Neural progenitor cell (in vitro differentiated cells): ENCODE measurements around the gene CETP. TPM values are rescaled to one million over a fixed set of nuclear protein-coding genes. Genes with fewer than 3 reads are reported as not detected.

Experiments used
- DNase-seq: peaks from one replicate; pipeline ENCODE4 v3.0.0-alpha.2; 2016; ENCODE audit warnings: low spot score
- H2AFZ ChIP-seq: fragments of 200-600 bp; sonication (generic); replicated peaks from 2 replicates; pipeline ENCODE4 v1.6.1; 2016; ENCODE audit warnings: antibody characterized with exemption
- H3F3A ChIP-seq: fragments of 200-600 bp; sonication (generic); 2 replicates; pipeline ENCODE4 v1.6.1; 2016; ENCODE audit warnings: antibody characterized with exemption, low read depth
- H3K27ac ChIP-seq: fragments of 200-600 bp; sonication (generic); 2 replicates; pipeline ENCODE4 v1.5.1; 2016; ENCODE audit warnings: mild to moderate bottlenecking
- H3K27me3 ChIP-seq: fragments of 200-600 bp; sonication (generic); 2 replicates; pipeline ENCODE4 v1.6.1; 2016; ENCODE audit warnings: mild to moderate bottlenecking, moderate library complexity
- H3K36me3 ChIP-seq: fragments of 200-600 bp; sonication (generic); 2 replicates; pipeline ENCODE4 v1.5.1; 2016
- H3K4me1 ChIP-seq: fragments of 200-600 bp; sonication (generic); 2 replicates; pipeline ENCODE4 v1.6.1; 2016; ENCODE audit warnings: mixed run types
- H3K4me2 ChIP-seq: fragments of 200-600 bp; sonication (generic); 2 replicates; pipeline ENCODE4 v1.6.1; 2016
- H3K4me3 ChIP-seq: fragments of 200-600 bp; sonication (generic); 2 replicates; pipeline ENCODE4 v1.5.1; 2016
- H3K79me2 ChIP-seq: fragments of 200-600 bp; sonication (generic); 2 replicates; pipeline ENCODE4 v1.6.1; 2016; ENCODE audit warnings: low read depth
- H3K9ac ChIP-seq: fragments of 200-600 bp; sonication (generic); 2 replicates; pipeline ENCODE4 v1.6.1; 2016
- H3K9me3 ChIP-seq: fragments of 200-600 bp; sonication (generic); 2 replicates; pipeline ENCODE4 v1.5.1; 2016; ENCODE audit warnings: low read depth
- H4K20me1 ChIP-seq: fragments of 200-600 bp; sonication (generic); 2 replicates; pipeline ENCODE4 v1.6.1; 2016; ENCODE audit warnings: low read depth
- H3K27ac Mint-ChIP-seq: 3 replicates; pipeline ENCODE4 v1.8.0; 2021; ENCODE audit warnings: mixed read lengths
- H3K27me3 Mint-ChIP-seq: 2 replicates; pipeline ENCODE4 v1.8.0; 2022; ENCODE audit warnings: low read depth, mild to moderate bottlenecking, inconsistent platforms, moderate library complexity, mixed read lengths; ENCODE audit not compliant: insufficient read depth
- H3K36me3 Mint-ChIP-seq: 3 replicates; pipeline ENCODE4 v1.8.0; 2021; ENCODE audit warnings: mixed read lengths
- H3K4me1 Mint-ChIP-seq: 3 replicates; pipeline ENCODE4 v1.8.0; 2021; ENCODE audit warnings: mixed read lengths
- H3K4me3 Mint-ChIP-seq: 3 replicates; pipeline ENCODE4 v1.8.0; 2021; ENCODE audit warnings: mild to moderate bottlenecking, moderate library complexity, mixed read lengths
- H3K9me3 Mint-ChIP-seq: 3 replicates; pipeline ENCODE4 v1.8.0; 2020; ENCODE audit warnings: mixed read lengths
- CTCF ChIP-seq: fragments of 200-600 bp; sonication (generic); IDR thresholded peaks from 2 replicates; pipeline ENCODE4 v1.5.1; 2017; ENCODE audit warnings: antibody characterized with exemption, mild to moderate bottlenecking
- EZH2 ChIP-seq: fragments of 200-600 bp; sonication (generic); IDR thresholded peaks from 2 replicates; pipeline ENCODE4 v1.6.1; 2017; ENCODE audit warnings: antibody characterized with exemption, mild to moderate bottlenecking, moderate library complexity
- EZH2phosphoT487 ChIP-seq: fragments of 200-600 bp; sonication (generic); IDR thresholded peaks from 2 replicates; pipeline ENCODE4 v1.6.1; 2017; ENCODE audit warnings: antibody characterized with exemption
- total RNA-seq: library from RNA; depleted of rRNA; stranded (reverse); fragments of >200 nt; gene quantifications from 2 replicates; pipeline ENCODE4 v1.2.3, GENCODE V29; 2015; ENCODE audit warnings: low replicate concordance

The CETP gene
- total RNA-seq, 1 donor from 2014 or later = 0.28 TPM

DNA sequence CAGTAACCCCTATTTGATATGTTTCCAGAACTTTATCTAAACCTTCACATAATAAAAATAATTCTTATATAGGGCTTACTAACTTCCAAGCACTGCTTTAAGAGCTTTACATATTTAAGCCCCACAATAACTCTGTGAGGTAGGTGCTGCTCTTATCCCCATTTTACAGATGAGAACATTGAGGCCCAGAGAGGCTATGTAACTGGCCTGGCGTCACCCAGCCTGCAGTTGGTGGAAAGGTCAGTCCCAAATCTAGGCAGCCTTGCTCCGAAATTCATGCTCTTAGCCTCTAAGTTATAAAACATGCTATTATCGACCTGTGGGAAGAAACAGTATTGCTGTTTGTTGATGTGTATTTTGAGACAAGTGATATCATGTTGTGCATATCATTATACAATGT lies 36.6 kb downstream of the CETP start:
- peaks cover 5% of the 10 kb centered on the region for H3K4me1 Mint-ChIP-seq
- Histone ChIP-seq H2AFZ (no peak overlapping the region), H3K4me3 (no peak overlapping the region), H3K79me2 (no peaks in the 10 kb centered on the region), H3K27ac (no peak overlapping the region), H3K27me3 (no peaks in the 10 kb centered on the region), H3K4me2 (peak overlapping the region; percentile 24), H4K20me1 (no peaks in the 10 kb centered on the region), H3K9me3 (no peaks in the 10 kb centered on the region), H3K36me3 (no peaks in the 10 kb centered on the region), H3K9ac (no peak overlapping the region), H3K4me1 (peaks cover 9% of the 10 kb centered on the region), H3F3A (no peaks in the 10 kb centered on the region)
- no peaks in the 10 kb centered on the region for H3K9me3 Mint-ChIP-seq
- TF ChIP-seq EZH2 = no peak
- TF ChIP-seq EZH2phosphoT487 = no peak
- no peak for TF ChIP-seq CTCF
- H3K36me3 Mint-ChIP-seq = no peaks in the 10 kb centered on the region
- H3K4me3 Mint-ChIP-seq = no peak overlapping the region
- peaks cover 15% of the 10 kb centered on the region for H3K27me3 Mint-ChIP-seq
- DNase-seq = no peak
- H3K27ac Mint-ChIP-seq = no peak overlapping the region

DNA sequence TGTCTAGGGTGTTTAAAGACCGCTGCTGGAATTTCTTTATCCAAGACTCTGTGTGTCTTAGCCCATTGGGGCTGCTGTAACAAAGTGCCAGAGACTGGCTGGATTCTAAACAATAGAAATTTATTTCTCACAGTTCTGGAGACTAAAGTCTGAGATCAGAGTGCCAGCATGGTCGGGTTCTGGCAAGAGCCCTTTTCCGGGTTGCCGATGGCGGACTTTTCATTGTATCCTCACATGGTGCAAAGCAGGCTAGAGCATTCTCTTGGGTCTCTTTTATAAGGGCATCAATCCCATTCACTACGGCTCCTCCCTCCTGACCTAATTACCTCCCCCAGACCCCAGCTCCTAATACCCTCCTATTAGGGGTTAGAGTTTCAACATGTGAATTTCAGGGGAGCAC lies 37.1 kb downstream of the CETP start:
- Histone ChIP-seq H2AFZ (peak overlapping the region; percentile 4), H3K27ac (no peak overlapping the region), H3K4me1 (peaks cover 9% of the 10 kb centered on the region), H3K79me2 (no peaks in the 10 kb centered on the region), H3K4me2 (peak overlapping the region; percentile 24), H3K36me3 (no peaks in the 10 kb centered on the region), H3K9ac (no peak overlapping the region), H4K20me1 (no peaks in the 10 kb centered on the region), H3K27me3 (no peaks in the 10 kb centered on the region), H3K4me3 (no peak overlapping the region), H3K9me3 (no peaks in the 10 kb centered on the region), H3F3A (no peaks in the 10 kb centered on the region)
- Mint-ChIP-seq H3K4me1 (peaks cover 5% of the 10 kb centered on the region), H3K4me3 (no peak overlapping the region), H3K27me3 (peaks cover 15% of the 10 kb centered on the region), H3K36me3 (no peaks in the 10 kb centered on the region), H3K9me3 (no peaks in the 10 kb centered on the region), H3K27ac (no peak overlapping the region)
- TF ChIP-seq EZH2 (no peak), CTCF (no peak), EZH2phosphoT487 (no peak)
- DNase-seq = peak; percentile 43

DNA sequence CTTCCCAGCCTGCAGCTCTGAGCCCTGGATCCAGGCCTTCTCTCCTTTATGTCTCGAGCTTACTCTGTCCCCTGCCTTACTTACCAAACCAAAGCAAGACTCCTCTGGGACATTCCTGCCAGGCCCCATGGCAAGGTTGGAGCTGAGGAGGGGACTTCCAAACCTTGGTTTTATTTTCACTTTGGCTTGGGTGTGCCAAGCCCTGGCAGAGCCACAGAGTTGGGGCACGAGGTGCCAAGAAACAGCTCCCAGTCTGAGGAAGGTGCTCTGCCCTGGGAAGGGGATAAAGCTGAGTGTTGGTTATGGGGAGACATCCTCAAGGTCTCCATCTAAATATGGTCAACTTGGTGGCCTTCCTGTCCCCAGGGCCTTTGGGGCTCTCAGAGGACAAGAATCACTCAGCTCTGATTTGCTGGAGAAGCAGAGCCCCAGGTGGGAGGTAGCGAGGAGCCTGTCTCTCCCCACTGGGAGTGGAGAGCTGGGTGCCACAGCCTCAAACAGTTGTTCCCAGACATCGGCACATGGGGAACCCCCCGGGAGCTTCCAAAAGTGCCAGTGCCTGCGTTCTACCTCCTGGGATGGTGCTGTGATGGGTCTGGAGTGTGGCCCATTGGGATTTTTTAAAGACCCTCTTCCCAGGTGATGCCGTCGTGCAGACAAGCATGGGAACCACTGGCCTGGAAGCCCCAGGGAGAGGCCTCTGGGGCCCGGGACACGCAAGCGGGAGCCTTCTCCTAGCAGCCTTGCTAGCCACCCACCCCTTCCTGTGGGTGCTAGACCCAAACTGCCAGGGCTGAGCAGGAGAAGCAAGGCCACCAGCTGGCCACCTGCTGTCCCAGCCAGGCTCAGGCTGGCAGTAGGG lies 37.9 kb downstream of the CETP start:
- no peak overlapping the region for H3K4me3 Mint-ChIP-seq
- Histone ChIP-seq H3K27me3 (no peaks in the 10 kb centered on the region), H3K36me3 (no peaks in the 10 kb centered on the region), H3K79me2 (no peaks in the 10 kb centered on the region), H3K9me3 (no peaks in the 10 kb centered on the region), H3K27ac (no peak overlapping the region), H4K20me1 (no peaks in the 10 kb centered on the region), H3K9ac (no peak overlapping the region), H2AFZ (peak overlapping the region; percentile 4), H3K4me1 (peaks cover 9% of the 10 kb centered on the region), H3F3A (no peaks in the 10 kb centered on the region), H3K4me3 (no peak overlapping the region), H3K4me2 (peak overlapping the region; percentile 24)
- peaks cover 11% of the 10 kb centered on the region for H3K27me3 Mint-ChIP-seq
- no peaks in the 10 kb centered on the region for H3K9me3 Mint-ChIP-seq
- DNase-seq = no peak
- TF ChIP-seq EZH2phosphoT487 (no peak), EZH2 (no peak), CTCF (no peak)
- no peak overlapping the region for H3K27ac Mint-ChIP-seq
- H3K36me3 Mint-ChIP-seq = no peaks in the 10 kb centered on the region
- H3K4me1 Mint-ChIP-seq = peaks cover 7% of the 10 kb centered on the region
